Caki2 (cell line): ENCODE data around the gene CHKB. TPM values are rescaled to one million over a fixed set of nuclear protein-coding genes. Genes with fewer than 3 reads are reported as not detected.
"Not testable (repeated sequence)": the region's sequence is repeated elsewhere in the genome, so short reads cannot be mapped to it uniquely, and the experiment has no call there.

Experiments used
- DNase-seq: peaks from one replicate; pipeline ENCODE4 v3.0.0-alpha.2; 2015; ENCODE audit warnings: low read depth
- in situ Hi-C: cut with HindIII; loops from 2 replicates; pipeline ENCODE4 v1.10.0; 2016; ENCODE audit warnings: low sequenced_read_pairs, low pct_unique_long_range_greater_than_20kb, mixed read lengths
- total RNA-seq: library from RNA; depleted of rRNA; stranded (reverse); fragments of >200 nt; shearing (Covaris generic); gene quantifications from 2 replicates; pipeline ENCODE4 v1.2.3, GENCODE V29; 2014; ENCODE audit warnings: low replicate concordance

CHKB gene
- total RNA-seq, 1 experiment from 2014 or later, result 21.9 TPM

DNA sequence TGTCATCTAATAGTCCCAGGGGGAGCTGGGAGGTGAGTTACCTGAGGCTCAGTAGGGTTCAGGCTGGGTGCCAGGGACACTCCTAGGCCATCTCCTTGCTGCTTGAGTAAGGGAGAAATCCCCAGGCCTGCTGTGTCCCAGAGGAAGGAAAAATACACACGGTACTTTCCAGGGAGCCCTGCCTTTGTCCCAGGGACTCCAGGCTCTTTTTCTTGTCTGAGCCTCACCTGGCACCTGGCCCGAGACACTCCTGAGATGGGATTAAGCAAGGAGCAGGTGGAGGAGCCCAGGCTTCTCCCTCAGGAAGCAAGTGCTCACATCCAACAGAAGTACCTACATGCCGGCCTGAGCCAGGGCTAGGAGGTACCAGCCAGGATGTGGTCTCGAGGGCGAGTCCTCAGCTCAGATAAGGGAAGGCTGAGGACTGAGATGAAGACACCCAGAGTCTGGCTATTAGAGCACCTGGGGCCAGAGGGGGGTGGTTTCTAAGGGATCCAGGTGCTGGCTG lies 37.8 kb downstream of the CHKB start:
- no peak for DNase-seq
- in situ Hi-C loops, result no loop called here

DNA sequence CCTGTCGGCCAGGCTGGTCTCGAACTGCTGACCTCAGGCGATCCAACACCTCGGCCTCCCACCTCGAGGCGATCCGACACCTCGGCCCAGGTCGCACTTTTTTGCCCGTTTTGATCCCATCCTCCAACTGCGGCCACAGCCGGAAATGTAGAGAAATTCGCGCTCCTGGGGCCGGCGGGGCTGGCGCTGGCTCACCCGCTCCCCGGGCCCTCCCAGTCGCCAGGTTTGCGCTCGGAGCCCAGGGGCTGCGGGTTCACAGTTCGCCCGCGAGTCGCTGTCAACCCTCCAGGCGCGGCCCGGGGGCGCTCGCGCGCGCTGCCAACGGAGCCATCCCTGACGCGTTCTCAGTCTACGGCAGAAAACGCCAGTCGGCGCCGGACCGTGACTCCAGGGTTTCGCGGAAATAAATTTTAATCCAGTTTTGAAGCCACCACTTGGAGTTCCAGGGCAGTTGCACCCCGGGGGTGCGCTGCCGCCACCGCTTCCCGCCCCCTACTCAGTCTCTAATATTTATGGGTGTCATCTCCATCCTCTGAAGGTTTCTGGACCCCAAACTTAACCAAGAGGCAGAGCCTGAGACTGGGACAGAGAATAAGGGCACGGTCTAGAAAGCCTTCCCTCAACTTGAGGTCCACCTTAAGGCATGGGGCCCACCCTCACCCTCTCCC lies 38.4 kb downstream of the CHKB start:
- in situ Hi-C loops, result no loop called here
- DNase-seq, result peak; percentile 83

DNA sequence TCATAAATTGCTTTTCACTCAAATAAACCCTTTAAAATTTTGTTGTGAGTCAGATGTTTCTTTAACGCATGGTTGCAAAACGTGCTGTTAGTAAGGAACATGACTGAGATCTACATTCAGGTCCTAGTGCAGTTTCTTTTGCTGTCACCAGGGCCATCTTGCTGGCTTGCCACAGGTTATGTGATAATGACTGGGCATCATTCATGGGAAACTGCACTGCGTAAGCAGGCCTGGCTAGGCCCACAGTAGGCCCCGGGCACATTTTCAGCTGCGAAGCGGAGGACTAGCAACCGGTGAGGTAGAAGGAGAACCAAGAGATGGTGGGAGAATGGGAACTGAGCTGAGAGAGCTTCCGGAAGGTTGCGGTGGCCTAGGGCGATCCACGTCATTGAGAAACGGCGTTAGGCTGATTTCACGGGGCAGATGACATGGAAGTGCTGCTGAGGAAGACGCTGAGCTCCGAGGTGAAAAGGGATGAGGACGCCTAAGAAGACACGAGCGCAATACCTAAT lies 40.2 kb downstream of the CHKB start:
- in situ Hi-C loops, result no loop called here
- peak; percentile 42 for DNase-seq

DNA sequence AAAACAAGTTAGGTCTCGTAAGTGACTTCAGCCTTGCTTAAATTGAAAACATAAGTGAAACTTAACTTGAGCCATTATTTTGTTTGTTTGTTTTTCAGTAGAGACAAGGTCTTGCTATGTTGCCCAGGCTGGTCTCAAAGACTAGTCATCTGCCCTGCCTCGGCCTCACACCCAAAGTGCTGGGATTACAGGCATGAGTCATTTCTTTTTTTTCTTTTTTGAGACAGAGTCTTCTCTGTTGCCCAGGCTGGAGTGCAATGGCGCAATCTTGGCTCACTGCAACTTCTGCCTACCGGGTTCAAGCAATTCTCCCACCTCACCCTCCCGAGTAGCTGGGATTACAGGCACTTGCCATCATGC lies 41.0 kb downstream of the CHKB start:
- in situ Hi-C loops, result not testable (repeated sequence)
- peak; percentile 61 for DNase-seq

DNA sequence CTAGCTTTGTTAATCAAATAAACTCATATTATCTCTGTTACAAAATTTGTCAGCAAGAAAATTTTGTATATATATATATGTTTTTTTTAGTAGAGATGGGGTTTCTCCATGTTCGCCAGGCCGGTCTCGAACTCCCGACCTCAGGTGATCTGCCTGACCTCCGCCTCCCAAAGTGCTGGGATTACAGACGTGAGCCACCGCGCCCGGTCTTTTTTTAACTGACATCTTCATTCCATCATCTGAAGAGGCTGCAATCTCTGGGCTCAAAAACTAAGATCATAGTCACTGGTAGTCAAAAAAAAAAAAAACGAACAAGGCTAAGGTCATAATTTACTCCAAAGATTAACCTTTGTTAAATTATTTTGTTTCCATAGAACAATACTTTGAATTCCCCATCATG lies 42.3 kb downstream of the CHKB start:
- DNase-seq, result no peak
- in situ Hi-C loops, result no loop called here

DNA sequence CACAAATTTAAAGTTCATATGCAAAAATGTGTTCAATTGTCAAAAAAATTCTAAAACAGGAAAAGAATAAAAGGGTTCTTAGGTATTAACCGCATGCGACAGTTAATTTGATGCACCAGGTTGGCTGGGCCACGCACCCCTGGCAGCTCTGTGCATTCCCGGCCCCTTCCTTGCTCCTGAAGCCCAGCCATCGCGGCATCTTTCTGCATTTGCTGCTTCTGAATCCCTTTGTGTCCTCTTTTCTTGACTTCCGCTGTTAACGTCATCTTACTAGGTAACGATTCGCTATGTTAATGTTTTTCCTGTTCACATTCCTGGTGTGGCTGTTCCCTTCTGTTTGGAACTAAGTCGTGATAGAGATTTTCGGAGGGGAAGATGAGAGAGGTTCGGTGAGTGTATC lies 44.9 kb downstream of the CHKB start:
- in situ Hi-C loops, result no loop called here
- no peak for DNase-seq

DNA sequence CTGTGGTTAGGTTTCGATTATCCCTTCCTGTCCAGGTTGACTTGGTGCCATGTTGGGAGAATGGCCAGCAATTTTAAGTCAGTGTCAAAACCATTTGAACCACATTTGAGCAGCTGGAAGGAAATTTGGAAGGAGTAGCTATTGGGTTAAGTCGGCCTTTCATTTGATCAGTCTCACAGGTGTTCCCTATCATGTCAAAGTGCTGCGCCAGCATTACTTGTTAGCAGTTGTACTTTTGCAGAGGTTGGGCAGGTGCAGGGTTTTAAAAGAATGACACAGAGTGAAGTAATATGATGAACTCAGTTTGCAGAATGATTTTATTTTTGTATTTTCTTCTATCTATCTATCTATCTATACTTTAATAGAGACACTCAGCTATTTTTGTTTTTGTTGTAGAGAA lies 46.4 kb downstream of the CHKB start:
- in situ Hi-C loops, result no loop called here
- no peak for DNase-seq

DNA sequence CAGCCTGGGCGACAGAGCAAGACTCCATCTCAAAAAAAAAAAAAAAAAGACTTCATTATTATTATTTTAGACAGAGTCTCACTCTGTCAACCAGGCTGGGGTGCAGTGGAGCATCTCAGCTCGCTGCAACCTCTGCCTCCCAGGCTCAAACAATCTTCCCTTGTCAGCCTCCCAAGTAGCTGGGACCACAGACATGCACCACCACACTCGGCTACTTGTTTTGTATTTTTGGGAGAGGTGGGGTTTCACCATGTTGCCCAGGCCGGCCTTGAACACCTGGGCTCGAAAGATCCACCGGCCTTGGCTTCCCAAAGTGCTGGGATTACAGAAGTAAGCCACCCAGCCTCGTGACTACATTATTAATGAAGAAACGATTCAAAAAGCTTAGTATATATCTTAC lies 47.5 kb downstream of the CHKB start:
- in situ Hi-C loops, result no loop called here
- no peak for DNase-seq

DNA sequence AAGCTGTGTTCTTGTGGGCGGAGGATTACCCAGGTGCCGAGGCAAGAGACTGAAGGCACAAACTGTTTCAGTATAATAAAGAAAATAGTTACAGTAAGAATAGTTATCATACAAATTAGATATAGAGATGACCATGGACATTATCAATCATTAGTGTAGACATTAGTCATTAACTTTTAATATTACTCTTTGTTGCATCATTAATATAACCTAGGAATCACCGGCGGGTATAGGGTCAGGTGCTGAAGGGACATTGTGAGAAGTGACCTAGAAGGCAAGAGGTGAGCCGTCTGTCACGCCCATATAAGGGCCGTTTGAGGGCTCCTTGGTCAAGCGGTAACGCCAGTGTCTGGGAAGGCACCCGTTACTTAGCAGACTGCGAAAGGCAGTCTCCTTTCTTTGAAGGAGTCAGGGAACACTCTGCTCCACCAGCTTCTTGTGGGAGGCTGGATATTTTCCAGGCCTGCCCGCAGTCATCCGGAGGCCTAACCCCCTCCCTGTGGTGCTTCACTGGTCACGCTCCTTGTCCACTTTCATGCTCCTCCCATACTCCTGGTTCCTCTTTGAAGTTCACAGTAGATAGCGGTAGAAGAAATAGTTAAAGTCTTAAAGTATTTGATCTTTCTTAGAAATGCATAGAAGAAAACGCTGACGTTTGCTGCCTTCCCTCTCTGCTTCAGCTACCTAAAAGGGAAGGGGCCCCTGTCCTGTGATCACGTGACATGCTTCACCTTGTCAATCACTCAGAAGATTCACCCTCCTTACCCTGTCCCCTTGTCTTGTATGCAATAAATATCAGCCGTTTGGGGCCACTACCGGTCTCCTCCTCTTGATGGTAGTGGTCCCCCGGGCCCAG lies 48.6 kb downstream of the CHKB start:
- in situ Hi-C loops, result not testable (repeated sequence)

DNA sequence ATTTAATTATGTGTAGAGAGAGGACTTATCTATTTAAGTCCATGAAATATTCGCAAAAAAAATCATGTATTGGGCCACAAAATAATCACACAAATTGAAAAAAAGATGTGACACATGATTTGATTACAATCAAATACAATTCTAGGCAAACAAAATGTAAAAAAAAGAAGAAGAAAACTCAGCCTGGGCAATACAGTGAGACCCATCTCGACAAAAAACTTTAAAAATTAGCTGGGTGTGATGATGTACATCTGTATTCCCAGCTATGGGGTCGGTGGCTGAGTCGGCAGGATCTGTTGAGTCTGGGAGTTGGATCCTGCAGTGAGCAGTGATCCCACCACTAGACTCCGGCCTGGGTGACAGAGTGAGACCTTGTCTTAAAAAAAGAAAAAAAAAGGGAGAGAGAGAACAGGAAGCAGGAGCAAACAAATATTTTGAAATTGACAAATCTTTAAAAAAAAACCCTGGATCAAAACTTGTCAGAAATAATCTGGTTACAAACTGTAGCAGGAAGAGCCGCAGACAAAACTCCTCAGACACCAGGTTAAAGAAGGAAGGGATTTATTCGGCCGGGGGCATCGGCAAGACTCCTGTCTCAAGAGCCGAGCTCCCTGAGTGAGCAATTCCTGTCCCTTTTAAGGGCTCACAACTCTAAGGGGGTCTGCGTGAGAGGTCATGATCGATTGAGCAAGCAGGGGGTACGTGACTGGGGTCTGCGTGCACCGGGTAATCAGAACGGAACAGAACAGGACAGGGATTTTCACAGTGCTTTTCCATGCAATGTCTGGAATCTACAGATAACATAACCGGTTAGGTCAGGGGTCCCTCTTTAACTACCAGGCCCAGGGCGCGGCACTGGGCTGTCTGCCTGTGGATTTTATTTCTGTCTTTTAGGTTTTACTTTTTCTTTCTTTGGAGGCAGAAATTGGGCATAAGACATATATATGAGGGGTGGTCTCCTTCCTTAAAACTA lies 49.5 kb downstream of the CHKB start:
- in situ Hi-C loops, result no loop called here

More for the DNA sequence above, 48.6 kb downstream of the CHKB start:
- peak; percentile 58 for DNase-seq

DNA sequence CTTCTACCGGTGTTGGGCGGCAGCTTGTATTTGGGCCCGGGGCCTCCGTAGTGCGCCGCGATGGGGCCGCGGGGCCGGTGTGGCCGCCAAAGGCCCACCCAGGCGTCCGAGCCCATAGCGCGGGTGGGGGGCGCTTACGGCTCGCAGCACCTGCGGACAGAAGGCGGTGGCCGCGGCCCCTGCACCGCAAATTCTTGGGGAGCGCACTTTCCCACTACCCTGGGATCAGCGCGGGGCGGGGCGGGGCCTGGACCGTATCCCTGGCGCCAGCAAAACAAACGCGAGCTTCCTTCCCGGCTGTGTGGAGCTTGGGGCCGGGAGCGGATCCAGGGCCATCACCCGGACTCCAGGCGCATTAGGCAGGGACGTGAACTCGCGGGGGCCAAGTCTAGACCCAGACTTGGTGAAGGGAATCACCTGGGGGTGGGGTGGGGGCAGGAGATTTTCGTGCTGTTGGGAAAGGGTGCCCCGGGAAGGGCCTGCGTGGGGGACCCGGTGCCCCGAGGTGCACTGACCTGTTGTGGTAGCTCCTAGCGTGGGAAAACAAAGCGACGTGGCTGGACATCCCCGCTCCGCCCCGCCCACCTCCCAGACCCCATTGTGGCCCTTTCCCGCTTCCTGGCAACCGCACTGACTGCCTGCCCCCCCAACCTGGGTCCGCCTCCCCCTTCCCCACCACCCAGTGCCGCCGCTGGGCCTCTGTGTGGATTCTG lies 50.5 kb downstream of the CHKB start:
- in situ Hi-C loops, result no loop called here
- peak; percentile 79 for DNase-seq

More for the DNA sequence above, 49.5 kb downstream of the CHKB start:
- DNase-seq, result no peak

DNA sequence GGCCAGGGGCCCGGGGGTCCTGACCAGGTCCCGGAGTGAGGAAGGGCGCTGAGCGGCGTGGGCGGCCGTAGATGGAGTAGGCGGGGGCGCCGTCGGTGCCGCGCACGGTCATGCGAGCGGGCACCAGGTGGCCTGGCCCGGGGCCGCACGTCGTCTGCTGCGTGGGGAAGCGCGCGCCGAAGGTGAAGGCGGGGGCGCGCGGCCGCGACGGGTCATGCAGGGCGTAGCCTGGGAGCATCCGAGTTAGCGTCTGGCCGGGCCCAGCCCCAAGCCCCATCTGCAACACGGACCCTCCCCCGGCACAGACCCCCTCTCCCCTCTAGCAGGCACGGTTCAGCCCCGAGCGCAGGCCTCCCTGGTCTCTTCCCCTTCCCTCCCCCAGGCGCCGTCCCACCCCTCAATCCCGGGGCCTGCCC lies 51.1 kb downstream of the CHKB start:
- in situ Hi-C loops, result no loop called here
- peak; percentile 68 for DNase-seq

DNA sequence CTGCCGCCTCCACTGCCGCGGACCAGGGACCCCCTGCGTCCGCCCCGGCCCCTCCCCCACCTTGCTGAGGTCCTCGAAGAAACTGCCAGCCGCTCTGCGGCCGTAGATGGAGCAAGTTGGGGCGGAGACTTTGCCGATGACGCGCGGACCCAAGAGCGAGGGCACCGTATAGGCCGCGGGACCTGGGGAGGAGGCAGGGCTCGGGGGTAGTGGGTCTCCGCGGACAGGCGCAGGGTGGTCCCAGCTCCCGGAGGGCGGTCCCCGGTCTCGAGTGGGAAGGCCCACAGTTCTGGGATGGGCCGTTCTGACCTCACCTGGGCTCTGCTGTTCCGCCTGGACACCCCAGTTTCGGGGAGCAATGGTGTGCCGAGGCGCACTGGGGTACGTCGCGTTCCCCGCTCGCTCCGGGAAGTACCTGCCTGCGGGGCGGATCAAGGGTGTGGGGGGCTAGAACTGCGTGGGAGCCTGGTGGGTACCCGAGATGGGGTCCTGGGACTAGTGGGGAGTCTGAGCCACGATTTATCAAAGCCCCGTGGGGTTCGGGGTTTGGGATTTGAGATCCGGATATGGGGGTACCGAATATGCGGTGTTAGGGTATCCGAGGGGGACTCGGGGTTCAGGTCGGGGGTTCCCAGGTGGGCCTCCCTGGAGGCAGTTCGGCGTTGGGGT lies 51.6 kb downstream of the CHKB start:
- in situ Hi-C loops, result no loop called here
- DNase-seq, result peak; percentile 88

DNA sequence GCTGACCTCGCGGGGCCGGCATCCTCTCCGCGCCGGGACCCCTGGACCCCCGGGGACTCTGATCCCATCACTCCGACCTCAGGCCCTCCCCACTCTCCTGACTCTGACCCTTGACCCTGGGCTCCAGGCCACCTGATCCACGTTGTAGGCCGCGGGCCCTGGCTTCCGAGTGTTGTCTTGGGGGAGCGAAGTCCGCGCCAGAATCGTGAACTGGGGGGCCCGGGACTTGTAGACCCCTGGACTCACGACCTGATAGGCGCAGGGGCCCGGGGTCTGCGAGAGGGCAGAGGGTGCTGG lies 52.1 kb downstream of the CHKB start:
- no peak for DNase-seq
- in situ Hi-C loops, result no loop called here

DNA sequence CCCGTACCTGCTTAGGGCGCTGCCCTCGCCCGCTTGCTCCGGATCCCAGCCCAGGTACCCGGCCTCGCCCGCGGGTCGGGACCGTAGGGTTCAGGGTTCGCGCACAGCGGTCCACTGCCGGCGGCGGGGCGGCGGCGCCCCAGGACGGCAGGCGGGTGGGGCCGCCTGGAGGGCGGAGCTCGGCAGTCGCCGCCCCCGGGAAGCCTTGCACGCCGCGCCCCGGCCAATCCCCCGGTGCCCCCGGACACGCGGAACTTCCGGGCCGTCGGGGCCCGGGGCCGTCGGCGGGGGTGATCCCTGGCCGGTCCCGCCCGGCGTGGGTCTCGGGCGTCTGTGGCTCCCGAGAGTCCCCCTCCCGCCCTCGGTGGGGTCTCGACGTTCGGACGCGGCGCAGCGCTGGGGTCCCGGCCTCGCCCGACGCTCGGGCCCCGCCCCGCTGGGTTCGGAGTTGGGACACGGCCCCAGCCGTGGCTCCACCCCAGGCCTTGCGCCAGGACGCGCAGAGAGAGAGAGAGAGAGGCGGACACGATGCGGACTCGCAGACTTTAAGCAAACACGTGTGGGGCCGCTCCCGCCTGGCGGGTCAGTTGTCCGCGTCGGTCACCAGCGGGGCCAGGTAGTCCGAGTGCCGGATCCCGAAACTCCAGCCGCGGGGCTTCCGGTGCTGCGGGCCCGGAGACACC lies 52.6 kb downstream of the CHKB start, which contains the start of gene TYMP:
TSS of gene TYMP (minus strand) at position 116 of the 683 bp plus-strand sequence. CDS start 303 bp downstream, outside the sequence.
- DNase-seq, result peak; percentile 94
- in situ Hi-C loops, result no loop called here

DNA sequence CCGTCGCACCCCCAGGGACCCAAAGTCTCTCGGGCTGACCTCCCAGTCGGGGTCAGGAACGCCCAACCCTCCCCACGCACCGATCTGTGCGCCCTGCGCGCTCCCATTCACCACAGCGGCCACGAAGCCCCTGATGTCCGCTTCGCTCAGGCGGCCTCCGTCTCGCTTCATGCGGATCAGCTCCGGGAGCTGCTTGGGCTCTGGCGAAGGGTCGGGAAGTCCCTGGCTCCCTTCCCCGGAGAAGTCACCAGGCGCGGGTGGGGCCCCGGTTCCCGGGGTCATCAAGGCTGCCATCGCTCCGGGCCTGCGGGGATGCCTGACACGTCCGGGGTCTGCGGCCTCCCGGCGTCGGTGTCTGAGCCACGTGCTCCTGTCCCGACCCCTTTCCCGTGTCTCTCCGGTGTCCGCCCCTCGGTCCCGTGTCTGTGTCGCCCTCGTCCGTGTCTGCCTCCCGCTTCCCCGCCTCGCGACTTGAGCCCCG lies 53.2 kb downstream of the CHKB start:
- in situ Hi-C loops, result no loop called here
- DNase-seq, result no peak
